GM21576 (cell line): ENCODE data around the gene SATB2.

Experiments
- ATAC-seq: cut with Tn5 transposase; IDR thresholded peaks from one replicate; pipeline ENCODE4 v1.9.1; 2021; ENCODE audit warnings: mild to moderate bottlenecking, moderate library complexity; ENCODE audit not compliant: unreplicated experiment

The SATB2 gene

GRCh38 chr2:199466692-199467065 lies 8.9 kb upstream of the SATB2 start:
- ATAC-seq = no peak

GRCh38 chr2:199465988-199466691 lies 8.4 kb upstream of the SATB2 start:
- no peak for ATAC-seq

GRCh38 chr2:199465390-199465789 lies 7.7 kb upstream of the SATB2 start:
- no peak for ATAC-seq

GRCh38 chr2:199464606-199465352 lies 7.0 kb upstream of the SATB2 start:
- no peak for ATAC-seq

- ATAC-seq = no peak
These were observed 6.2 kb upstream of the SATB2 start for GRCh38 chr2:199463708-199464605.

GRCh38 chr2:199462956-199463692 lies 5.4 kb upstream of the SATB2 start:
- peak; percentile 51 for ATAC-seq

- ATAC-seq = no peak
These were observed 4.7 kb upstream of the SATB2 start for GRCh38 chr2:199462347-199462955.

- ATAC-seq = no peak
These were observed 4.1 kb upstream of the SATB2 start for GRCh38 chr2:199461711-199462346.

- ATAC-seq = no peak
These were observed 3.3 kb upstream of the SATB2 start for GRCh38 chr2:199460846-199461710.

- no peak for ATAC-seq
These were observed 2.4 kb upstream of the SATB2 start for GRCh38 chr2:199460101-199460671.

GRCh38 chr2:199459286-199460100 lies 1.8 kb upstream of the SATB2 start:
- ATAC-seq = peak; percentile 31

GRCh38 chr2:199458806-199459285 lies 1.1 kb upstream of the SATB2 start:
- peak; percentile 9 for ATAC-seq

GRCh38 chr2:199458009-199458805 lies 468 bp upstream of the SATB2 start:
- peak; percentile 24 for ATAC-seq

GRCh38 chr2:199456383-199457146 lies 1.2 kb downstream of the SATB2 start:
- ATAC-seq = no peak

- ATAC-seq = no peak
These were observed 2.0 kb downstream of the SATB2 start for GRCh38 chr2:199455545-199456382.
